GM18505 (cell line): Measurements from ENCODE around the gene UCHL3.
"Not testable (repeated sequence)": the region's sequence is repeated elsewhere in the genome, so short reads cannot be mapped to it uniquely, and the experiment has no call there.

ENCODE experiments used
- ATAC-seq: cut with Tn5 transposase; IDR thresholded peaks from one replicate; pipeline ENCODE4 v1.9.1; 2021; ENCODE audit not compliant: unreplicated experiment
- POLR2A ChIP-seq: IDR thresholded peaks from 4 replicates; pipeline ENCODE4 v1.6.1; 2011; ENCODE audit warnings: borderline replicate concordance; ENCODE audit not compliant: insufficient read depth, insufficient read length; ENCODE audit errors: extremely low read depth

Gene UCHL3

DNA sequence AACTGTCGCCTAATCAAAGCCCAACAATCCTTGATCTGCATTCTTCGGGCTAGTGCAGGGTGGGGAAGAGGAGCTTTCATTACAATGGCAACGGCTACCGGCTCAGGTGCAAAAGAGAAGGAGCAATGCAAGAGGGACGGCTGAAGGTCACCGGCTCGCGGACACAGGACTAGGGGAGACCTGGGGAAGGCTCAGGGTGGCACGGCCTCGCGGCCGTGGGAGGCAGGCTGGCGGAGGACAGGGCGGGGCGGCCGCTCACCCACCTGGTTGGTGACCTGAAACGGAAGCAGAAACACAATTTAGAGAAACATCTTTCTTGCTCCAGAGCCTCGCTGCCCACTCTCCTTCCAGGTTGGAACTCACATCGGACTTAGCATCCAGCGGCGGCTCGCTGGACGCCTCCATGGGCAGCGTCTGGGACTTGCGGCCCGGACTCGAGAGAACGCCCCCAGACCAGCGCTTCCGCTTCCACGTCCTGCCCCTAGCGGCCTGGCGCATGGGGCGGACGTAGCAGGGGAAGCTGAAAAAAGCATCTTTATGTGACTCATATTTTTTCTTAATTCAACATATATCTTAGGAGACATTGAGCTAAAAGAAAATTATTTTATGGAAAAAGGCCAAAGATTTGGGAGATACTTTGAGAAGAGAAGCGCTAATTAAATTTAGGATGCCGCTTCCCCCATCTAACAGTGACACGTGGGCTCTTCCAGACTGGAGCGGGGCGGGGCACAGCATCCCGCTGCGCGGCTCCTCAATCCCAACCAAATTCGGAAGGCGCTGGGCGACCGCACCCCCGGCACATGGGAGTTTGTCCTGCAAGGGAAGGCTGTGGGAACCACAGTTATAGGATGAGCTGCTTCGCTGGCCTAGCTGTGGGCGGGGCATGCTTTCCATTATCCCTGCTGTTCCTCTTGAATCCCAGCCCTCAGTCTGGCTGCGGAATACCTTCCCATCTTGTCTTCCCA lies 11.9 kb upstream of the UCHL3 start, which contains the start of gene COMMD6:
COMMD6 (minus strand) TSS at position 441 of the 965 bp plus-strand sequence; CDS start at position 405, 36 bp downstream.
- peak; percentile 96 for ATAC-seq

DNA sequence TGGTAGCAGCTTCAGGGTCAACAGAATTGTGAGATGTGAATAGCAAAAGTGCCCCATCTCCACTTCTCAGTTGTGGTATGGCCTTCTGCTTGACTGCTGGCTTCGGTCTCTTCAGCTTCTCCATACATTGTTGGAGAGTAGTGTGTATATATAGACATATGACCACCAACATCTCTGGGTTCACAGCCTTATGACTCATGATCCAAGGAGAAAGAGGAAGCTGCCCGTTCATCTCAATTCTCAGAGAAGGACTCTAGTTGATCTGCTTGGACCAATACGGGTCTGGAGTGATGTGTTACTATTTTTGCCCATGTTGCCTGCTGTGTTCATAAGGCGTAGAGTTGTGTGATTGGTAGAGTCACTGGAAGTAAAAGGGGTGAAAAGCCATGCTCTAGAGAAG lies 8.3 kb upstream of the UCHL3 start:
- TF ChIP-seq POLR2A: no peak

More for the DNA sequence above, 11.9 kb upstream of the UCHL3 start, which contains the start of gene COMMD6:
- TF ChIP-seq POLR2A: peak; percentile 97

DNA sequence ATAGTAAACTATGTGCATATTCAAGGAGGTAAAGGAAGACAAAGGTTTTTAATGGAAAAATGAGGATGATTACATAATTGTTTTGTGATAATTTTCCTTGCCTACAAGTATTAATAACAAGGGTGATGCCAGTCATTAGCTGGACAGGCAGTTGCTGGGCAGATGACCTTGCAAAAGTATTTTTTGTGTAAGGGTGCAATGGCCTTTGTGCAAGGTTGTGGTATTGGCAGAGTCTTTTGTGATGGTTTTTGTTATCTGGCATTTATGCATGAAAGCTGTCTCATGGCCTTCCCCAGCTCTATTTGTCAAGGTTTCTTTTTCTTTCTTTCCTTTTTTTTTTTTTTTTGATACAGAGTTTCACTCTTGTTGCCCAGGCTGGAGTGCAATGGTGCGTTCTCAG lies 7.6 kb upstream of the UCHL3 start:
- ATAC-seq: no peak
- no peak for TF ChIP-seq POLR2A

More for the DNA sequence above, 8.3 kb upstream of the UCHL3 start:
- ATAC-seq: no peak

DNA sequence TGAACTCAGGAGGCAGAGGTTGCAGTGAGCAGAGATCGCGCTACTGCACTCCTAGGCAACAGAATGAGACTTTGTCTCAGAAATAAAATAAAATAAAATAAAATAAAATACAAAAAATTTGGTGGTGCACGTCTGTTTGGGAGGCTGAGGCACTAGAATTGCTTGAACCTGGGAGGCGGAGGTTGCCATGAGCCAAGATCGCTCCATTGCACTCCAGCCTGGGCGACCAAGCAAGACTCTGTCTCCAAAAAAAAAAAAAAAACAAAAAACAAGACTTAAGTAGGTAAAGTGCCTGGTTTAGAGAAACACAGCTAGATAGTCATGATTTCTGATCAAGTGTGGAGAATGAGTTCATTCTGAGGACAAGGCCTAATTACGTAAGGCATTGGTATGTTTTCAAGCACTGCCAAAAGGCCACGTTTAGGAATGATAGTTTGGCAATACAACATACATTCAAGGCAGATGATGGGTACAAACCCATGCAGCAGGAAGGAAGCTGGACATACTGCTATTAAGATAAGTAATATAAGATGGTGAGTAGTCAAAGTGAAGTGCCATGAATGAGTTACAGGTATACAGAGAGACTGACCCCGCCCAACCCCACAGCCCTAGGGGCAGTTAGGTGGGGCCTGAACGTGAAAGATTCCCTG lies 4.8 kb upstream of the UCHL3 start:
- no peak for TF ChIP-seq POLR2A
- no peak for ATAC-seq

DNA sequence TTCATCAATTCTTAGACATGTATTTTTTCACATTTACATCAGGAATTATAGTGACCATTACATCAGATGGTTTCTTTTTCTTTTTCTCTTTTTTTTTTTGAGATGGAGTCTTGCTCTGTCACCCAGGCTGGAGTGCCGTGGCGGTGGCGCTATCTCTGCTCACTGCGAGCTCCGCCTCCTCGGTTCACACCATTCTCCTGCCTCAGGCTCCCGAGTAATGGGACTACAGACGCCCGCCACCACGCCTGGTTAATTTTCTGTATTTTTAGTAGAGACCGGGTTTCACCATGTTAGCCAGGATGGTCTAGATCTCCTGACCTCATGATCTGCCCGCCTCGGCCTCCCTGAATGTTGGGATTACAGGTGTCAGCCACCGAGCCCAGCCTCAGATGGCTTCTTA lies 4.2 kb upstream of the UCHL3 start:
- ATAC-seq: not testable (repeated sequence)

DNA sequence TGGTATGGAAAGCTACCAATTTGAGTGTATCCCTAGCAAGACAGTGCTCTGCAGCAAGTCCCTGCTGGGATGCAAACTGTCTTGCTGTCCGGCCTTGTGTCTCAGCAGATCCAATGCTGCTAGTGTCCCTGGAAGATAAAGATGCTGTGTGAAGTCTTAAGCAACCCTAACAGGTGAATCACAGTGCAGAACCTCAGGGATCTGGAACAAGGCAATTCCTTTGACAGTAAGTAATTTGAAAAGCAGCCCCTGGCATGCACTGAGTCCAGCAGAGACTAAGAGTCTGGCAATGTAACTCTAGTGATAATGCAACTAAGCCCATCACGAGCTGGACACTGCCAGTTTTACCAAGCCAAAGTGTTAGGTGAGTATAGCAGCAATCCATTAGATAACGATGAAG lies 1.7 kb upstream of the UCHL3 start:
- no peak for ATAC-seq
- no peak for TF ChIP-seq POLR2A

DNA sequence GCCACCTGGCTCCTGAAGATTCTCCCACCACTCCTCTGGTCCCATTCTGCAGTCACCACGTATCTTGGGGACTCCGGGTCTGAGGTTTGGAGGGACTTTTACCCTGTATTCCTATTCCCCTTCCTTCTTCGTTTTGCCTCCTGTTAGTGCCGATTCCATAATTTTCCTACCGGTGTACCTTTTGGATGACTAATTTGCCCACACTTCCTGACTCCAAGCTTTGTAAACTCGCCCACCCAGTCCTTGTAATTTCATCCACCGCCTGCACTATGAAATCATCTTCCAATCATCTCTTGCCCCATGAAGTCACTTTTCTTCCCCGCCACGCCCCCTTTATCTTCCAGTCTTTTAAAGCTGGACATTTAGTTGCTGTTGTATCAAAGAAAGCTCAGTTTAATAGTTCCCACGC lies 572 bp downstream of the UCHL3 start:
- TF ChIP-seq POLR2A: no peak
- ATAC-seq: peak; percentile 1

DNA sequence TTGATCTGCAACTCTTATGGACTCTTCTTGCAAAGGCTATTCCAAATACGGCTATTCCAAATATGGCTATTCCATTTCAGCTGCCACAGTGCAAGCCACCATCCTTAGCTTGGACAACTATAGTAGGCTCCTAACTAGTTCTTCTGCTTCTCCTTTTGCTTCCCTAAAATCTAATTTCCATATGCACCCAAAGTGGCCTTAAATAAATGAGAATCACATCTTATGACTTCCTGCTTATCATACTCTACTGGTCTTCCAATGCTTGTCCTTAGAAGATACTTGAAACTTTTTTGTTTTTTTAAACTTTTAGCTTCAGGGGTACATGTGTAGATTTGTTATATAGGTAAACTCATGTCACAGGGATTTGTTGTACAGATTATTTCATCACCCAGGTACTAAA lies 4.9 kb downstream of the UCHL3 start:
- no peak for ATAC-seq

DNA sequence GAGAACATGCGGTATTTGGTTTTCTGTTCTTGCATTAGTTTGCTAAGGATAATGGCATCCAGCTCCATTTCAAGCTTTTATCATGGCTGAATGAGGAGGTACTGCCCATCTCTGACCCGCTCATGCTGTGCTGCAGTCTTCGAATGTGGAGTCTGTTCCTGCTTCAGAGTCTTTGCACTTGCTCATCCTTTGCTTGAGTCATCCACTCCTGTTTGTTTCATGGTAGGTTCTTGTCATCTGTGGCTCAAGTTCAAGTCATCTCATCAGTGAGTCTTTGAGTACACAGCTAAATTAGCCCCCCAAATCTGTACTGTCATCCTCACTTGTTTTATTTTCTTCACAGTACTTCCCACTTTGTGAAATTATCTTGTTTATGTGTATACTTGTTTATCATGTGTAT lies 5.4 kb downstream of the UCHL3 start:
- ATAC-seq: no peak

More for the DNA sequence above, 4.9 kb downstream of the UCHL3 start:
- no peak for TF ChIP-seq POLR2A

DNA sequence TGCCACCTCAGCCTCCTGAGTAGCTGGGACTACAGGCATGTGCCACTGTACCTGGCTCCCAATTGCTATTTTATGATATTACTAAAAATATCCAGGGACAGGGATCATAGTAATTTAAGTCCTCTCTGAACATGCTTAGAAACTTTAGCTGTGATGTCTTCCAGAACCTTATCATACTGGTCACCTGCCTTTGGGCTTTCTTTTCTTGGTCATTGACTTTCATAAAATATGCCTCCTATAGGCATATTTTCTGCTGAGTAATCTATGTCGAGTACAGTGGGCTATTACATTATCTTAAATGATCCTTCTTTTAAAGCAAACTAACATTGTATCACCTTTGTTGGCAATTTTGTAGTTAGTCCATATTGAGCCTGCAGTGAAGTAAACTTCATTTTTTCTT lies 6.2 kb downstream of the UCHL3 start:
- no peak for ATAC-seq
- no peak for TF ChIP-seq POLR2A

More for the DNA sequence above, 5.4 kb downstream of the UCHL3 start:
- TF ChIP-seq POLR2A: no peak

DNA sequence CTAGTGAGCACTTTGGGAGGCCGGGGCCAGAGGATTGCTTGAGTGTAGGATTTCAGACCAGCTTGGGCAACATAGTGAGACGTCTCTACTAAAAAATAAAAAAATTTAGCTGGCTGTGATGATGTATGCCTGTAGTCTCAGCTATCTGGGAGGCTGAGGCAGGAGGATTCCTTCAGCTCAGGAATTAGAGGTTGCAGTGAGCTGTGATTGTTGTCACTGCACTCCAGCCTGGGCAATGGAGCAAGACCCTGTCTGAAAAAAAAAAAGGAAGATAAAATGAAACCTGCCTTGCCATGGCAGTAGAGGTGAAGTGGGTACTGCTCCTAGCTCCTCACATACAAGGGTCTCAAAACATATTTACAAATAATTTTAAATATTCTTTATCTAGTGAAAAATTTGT lies 7.4 kb downstream of the UCHL3 start:
- no peak for ATAC-seq
- no peak for TF ChIP-seq POLR2A

DNA sequence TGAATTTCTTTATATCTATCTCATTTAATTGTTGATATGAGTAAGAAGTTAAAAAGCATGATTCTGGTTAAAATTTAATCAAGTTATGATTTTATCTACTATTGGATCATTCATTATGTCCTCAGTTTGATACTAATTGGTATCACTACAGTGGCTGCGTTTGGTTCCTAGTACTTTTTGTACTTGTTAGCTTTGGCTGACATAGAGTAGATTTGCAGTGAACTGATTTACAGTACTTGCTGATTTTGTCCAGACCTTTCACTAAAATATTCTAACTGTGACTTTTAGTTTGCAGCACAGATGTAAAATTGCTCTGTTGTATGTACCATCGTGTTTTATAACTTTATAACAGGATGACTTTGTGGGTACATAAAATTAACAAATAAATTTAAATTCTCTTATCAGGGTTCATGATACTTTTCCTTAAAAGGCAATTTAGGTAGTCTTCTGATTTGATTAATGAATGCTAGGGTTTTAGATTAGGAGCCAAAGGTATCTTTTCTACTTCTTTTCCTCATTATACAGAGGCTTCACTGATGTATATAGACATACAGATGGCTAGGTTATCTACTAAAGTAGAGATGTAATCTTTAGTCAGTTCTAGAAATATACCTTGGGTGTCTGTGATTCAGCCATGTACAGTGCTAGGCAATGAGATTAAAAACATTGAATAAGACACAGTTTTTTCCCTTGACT lies 8.7 kb downstream of the UCHL3 start:
- ATAC-seq: no peak
- TF ChIP-seq POLR2A: no peak

DNA sequence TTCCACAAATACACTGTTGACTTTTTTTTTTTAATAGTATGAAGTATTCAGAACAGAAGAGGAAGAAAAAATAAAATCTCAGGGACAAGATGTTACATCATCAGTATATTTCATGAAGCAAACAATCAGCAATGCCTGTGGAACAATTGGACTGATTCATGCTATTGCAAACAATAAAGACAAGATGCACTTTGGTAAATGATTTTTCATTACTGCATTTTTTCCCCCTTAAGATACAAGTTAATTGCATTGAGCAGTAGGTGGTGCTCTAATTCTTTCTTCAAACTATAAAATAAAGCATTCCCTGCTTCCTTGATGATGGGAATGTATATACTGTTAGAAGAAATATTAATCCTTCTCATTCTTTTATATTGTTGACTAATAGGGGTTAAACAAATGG lies 17.1 kb downstream of the UCHL3 start:
- ATAC-seq: no peak
- TF ChIP-seq POLR2A: no peak
